ENCODE results near the gene CTNNB1. TPM values are rescaled to one million over a fixed set of nuclear protein-coding genes. Genes with fewer than 3 reads are reported as not detected.

The CTNNB1 gene
- total RNA-seq (2014; rRNA removed) (460 and 474 TPM in 2 replicates), Bru-seq, nascent RNA (percentile 95 among the genes with signal in this experiment), BruChase-seq, experiment 1, labeled RNA remaining after a 6-hour chase (percentile 96 among the genes with signal in this experiment), BruChase-seq, experiment 2, labeled RNA remaining after a 2-hour chase (percentile 96 among the genes with signal in this experiment)
- long read RNA-seq, full-length matches to known transcripts = 192 of 300 reads
- long read RNA-seq, partial matches to known transcripts = 90 of 300 reads
- long read RNA-seq, other reads (novel, unspliced or antisense) = 18 of 300 reads

DNA sequence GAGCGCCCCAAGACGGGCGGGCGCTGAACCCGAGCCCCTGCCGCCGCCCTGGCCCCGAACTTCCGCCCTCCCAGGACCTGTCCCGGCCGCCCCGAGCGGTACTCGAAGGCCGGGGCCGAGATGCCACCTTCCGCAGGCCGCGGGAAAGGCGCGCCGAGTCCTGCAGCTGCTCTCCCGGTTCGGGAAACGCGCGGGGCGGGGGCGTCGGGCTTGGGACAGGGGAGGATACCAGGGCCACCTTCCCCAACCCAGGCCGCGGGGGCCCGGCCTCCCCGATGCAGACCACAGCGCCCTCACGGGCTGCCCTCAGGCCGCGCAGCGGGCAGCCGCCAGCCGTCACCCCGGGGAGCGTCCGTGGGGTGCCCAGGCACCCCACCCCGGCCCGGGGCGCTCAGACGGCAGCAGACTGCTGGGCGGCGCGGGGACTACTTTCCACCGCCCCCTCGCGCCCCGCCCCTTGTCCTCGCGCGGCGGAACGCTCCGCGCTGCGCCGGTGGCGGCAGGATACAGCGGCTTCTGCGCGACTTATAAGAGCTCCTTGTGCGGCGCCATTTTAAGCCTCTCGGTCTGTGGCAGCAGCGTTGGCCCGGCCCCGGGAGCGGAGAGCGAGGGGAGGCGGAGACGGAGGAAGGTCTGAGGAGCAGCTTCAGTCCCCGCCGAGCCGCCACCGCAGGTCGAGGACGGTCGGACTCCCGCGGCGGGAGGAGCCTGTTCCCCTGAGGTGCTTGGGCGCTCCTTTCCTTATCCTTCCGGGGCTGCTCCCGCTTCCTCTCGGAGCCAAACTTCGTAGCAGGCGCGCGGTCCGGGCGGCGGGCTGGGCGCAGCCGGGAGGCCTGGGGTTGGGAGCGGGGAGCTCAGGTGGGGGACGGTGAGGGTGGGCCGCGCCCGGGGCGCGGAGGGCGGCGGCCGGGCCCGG lies at the start of gene CTNNB1:
CTNNB1 (plus strand) TSS at position 556 of the 916 bp plus-strand sequence. CDS start 24,564 bp downstream, outside the sequence.
- POLR2A ChIA-PET (ENCODE audit: unreplicated experiment) = interaction anchor here (0.5 to 0.7 kb wide), 5 partner anchors 18 to 135 kb away, joined by 3 to 5 read pairs (median 3); no protein-coding TSS in a partner anchor
- H3F3A ChIP-seq (ENCODE audit: low read length, unreplicated experiment) = no peaks in the 10 kb centered on the region
- H3K27ac ChIP-seq (ENCODE audit: low read length) = peak within 1 kb of the TSS; percentile 60
- peak within 1 kb of the TSS; percentile 92 for H3K9ac ChIP-seq (ENCODE audit: low read length)
- TF ChIP-seq, protein P1, sequence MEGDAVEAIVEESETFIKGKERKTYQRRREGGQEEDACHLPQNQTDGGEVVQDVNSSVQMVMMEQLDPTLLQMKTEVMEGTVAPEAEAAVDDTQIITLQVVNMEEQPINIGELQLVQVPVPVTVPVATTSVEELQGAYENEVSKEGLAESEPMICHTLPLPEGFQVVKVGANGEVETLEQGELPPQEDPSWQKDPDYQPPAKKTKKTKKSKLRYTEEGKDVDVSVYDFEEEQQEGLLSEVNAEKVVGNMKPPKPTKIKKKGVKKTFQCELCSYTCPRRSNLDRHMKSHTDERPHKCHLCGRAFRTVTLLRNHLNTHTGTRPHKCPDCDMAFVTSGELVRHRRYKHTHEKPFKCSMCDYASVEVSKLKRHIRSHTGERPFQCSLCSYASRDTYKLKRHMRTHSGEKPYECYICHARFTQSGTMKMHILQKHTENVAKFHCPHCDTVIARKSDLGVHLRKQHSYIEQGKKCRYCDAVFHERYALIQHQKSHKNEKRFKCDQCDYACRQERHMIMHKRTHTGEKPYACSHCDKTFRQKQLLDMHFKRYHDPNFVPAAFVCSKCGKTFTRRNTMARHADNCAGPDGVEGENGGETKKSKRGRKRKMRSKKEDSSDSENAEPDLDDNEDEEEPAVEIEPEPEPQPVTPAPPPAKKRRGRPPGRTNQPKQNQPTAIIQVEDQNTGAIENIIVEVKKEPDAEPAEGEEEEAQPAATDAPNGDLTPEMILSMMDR (conservative IDR thresholded peaks at IDR 0.05; ENCODE audit: low read depth, low read length) = no peak
- no peak for TF ChIP-seq EZH2phosphoT487 (IDR thresholded peaks at IDR 0.05; ENCODE audit: borderline replicate concordance, low read length)
- TF ChIP-seq EZH2 (IDR thresholded peaks at IDR 0.05; ENCODE audit: low read length, unreplicated experiment) = no peak
- peaks cover 47% of the 10 kb centered on the region for H3K79me2 ChIP-seq (ENCODE audit: low read length)
- CTCF ChIA-PET = no interaction called here
- H3K27me3 ChIP-seq (ENCODE audit: low read length) = no peaks in the 10 kb centered on the region
- no peaks in the 10 kb centered on the region for H3K9me3 ChIP-seq (ENCODE audit: low read length)
- peak; percentile 91 for DNase-seq
- H3K4me3 ChIP-seq (ENCODE audit: low read length) = peak within 1 kb of the TSS; percentile 90
- intact Hi-C loops (cut with micrococcal nuclease) = no loop called here
- peaks cover 41% of the 10 kb centered on the region for H4K20me1 ChIP-seq (ENCODE audit: low read length)
- no TSS peak for BruUV-seq (replicated peaks)
- ATAC-seq = peak; percentile 69
- H2AFZ ChIP-seq (ENCODE audit: low read length) = peak within 1 kb of the TSS; percentile 87
- peaks cover 27% of the 10 kb centered on the region for H3K4me1 ChIP-seq (ENCODE audit: insufficient read depth, low read length)
- peak within 1 kb of the TSS; percentile 96 for H3K4me2 ChIP-seq (ENCODE audit: low read length)
- H3K36me3 ChIP-seq (ENCODE audit: low read depth, low read length) = no peaks in the 10 kb centered on the region
- H3K9me2 ChIP-seq (replicated peaks; ENCODE audit: low read length) = no peaks in the 10 kb centered on the region

DNA sequence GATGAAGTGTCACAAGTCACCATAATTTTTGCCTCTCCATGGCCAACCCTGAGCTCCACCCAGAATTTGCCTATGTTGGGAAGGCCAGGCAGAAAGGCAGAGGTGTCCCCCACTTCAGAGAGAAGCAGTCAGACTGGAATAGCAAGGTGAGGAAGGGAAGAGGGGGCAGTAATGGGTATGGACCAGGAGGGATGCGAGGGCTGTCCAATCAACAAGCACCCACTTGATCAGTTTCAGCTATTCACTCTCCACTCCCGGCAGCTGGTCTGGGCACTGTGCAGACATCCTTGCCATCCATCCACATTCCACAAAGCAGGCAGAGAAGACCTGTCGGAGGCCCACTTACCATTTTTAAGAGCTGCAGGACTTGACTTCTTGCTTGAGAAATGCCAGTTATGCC lies 43.5 kb upstream of the CTNNB1 start:
- ATAC-seq = no peak
- no TSS peak for BruUV-seq (replicated peaks)
- DNase-seq = no peak
- ChIA-PET CTCF (no interaction called here), POLR2A (ENCODE audit: unreplicated experiment) (no interaction called here)
- H3K27ac ChIP-seq (ENCODE audit: low read length) = no peak overlapping the region
- peaks cover 4% of the 10 kb centered on the region for H3F3A ChIP-seq (ENCODE audit: low read length, unreplicated experiment)
- H3K9ac ChIP-seq (ENCODE audit: low read length) = no peak overlapping the region
- no peaks in the 10 kb centered on the region for H3K9me3 ChIP-seq (ENCODE audit: low read length)
- H2AFZ ChIP-seq (ENCODE audit: low read length) = no peak overlapping the region
- no peaks in the 10 kb centered on the region for H3K27me3 ChIP-seq (ENCODE audit: low read length)
- H3K9me2 ChIP-seq (replicated peaks; ENCODE audit: low read length) = no peaks in the 10 kb centered on the region
- TF ChIP-seq EZH2 (IDR thresholded peaks at IDR 0.05; ENCODE audit: low read length, unreplicated experiment) = no peak
- no peak for TF ChIP-seq EZH2phosphoT487 (IDR thresholded peaks at IDR 0.05; ENCODE audit: borderline replicate concordance, low read length)
- TF ChIP-seq, protein P1 (conservative IDR thresholded peaks at IDR 0.05; ENCODE audit: low read depth, low read length) = no peak
- no peak overlapping the region for H3K4me2 ChIP-seq (ENCODE audit: low read length)
- H3K4me3 ChIP-seq (ENCODE audit: low read length) = no peak overlapping the region
- no peaks in the 10 kb centered on the region for H4K20me1 ChIP-seq (ENCODE audit: low read length)
- peaks cover 29% of the 10 kb centered on the region for H3K4me1 ChIP-seq (ENCODE audit: insufficient read depth, low read length)
- intact Hi-C loops (cut with micrococcal nuclease) = no loop called here
- no peaks in the 10 kb centered on the region for H3K79me2 ChIP-seq (ENCODE audit: low read length)
- no peaks in the 10 kb centered on the region for H3K36me3 ChIP-seq (ENCODE audit: low read depth, low read length)
